HepG2 (cell line): Measurements from ENCODE around the gene JPH4. TPM values are rescaled to one million over a fixed set of nuclear protein-coding genes. Genes with fewer than 3 reads are reported as not detected.
A peak's percentile ranks its signal among the peaks of the same experiment; 100 is the strongest.

Experiments
- ATAC-seq: fragments of 200-7000 bp; cut with Tn5 transposase; 3 replicates; pipeline ENCODE4 v1.9.1; 2020; ENCODE audit warnings: mild to moderate bottlenecking, moderate library complexity
- BruUV-seq: library from RNA; stranded (reverse); fragments of 400-500 nt; replicated peaks from 2 replicates; lab custom pipeline; 2021; lab: Mats Ljungman, UMichigan
- CTCF ChIA-PET: fragments of 300-600 bp; formaldehyde crosslinking; extraction: SDS; loops from one replicate; lab custom pipeline; 2021; ENCODE audit warnings: low total read pairs, inconsistent platforms, low intra/inter-chr PET ratio; lab: Yijun Ruan, JAX
- POLR2A ChIA-PET: fragments of 350-600 bp; sonication (Branson Sonifier 250); formaldehyde crosslinking; loops from one replicate; lab custom pipeline; 2020; ENCODE audit warnings: antibody characterized with exemption, inconsistent platforms; lab: Yijun Ruan, JAX
- DNase-seq: peaks from one replicate; pipeline ENCODE4 v3.0.0-alpha.2; 2015; ENCODE audit warnings: low spot score
- FAIRE-seq: peaks from 3 replicates; lab custom pipeline; 2011; peaks lifted over from hg19 to GRCh38; lab: Jason Lieb, UNC
- H2AFZ ChIP-seq: one replicate; pipeline ENCODE4 v1.6.1; 2011; ENCODE audit warnings: low read length, inconsistent platforms
- H3K27ac ChIP-seq: fragments of 300-600 bp; 3 replicates; pipeline ENCODE4 v1.8.0; 2011; ENCODE audit warnings: mixed run types, mild to moderate bottlenecking, mixed read lengths, low read length, inconsistent platforms; ENCODE audit not compliant: insufficient read depth; ENCODE audit errors: extremely low read length
- H3K27me3 ChIP-seq, 2 experiments: fragments of 200-600 bp in 1 of 2; 2 replicates in 1 of 2; 3 replicates in 1 of 2; pipeline versions ENCODE4 v1.6.0 to v1.8.0; 2011; ENCODE audit warnings: low read length in 2 of 2, mild to moderate bottlenecking in 2 of 2, moderate library complexity in 2 of 2, inconsistent platforms in 1 of 2; ENCODE audit not compliant: insufficient read depth in 2 of 2, control insufficient read depth in 1 of 2
- H3K36me3 ChIP-seq, 2 experiments: fragments of 200-600 bp in 1 of 2; replicated peaks in 1 of 2; 2 replicates in 1 of 2; 3 replicates in 1 of 2; pipeline versions ENCODE4 v1.5.1 to v1.8.0; 2011; ENCODE audit warnings: low read length in 2 of 2, inconsistent platforms in 1 of 2; ENCODE audit not compliant: insufficient read depth in 2 of 2, control insufficient read depth in 1 of 2
- H3K4me1 ChIP-seq: 2 replicates; pipeline ENCODE4 v1.5.1; 2012; ENCODE audit warnings: low read length, inconsistent platforms; ENCODE audit not compliant: insufficient read depth
- H3K4me2 ChIP-seq: 2 replicates; pipeline ENCODE4 v1.6.0; 2011; ENCODE audit warnings: low read depth, low read length, inconsistent platforms
- H3K4me3 ChIP-seq, 3 experiments: fragments of 200-600 bp in 1 of 3; sonication (generic), shearing (Covaris generic) in 1 of 3; replicated peaks in 1 of 3; 2 replicates each; pipeline ENCODE4 v1.5.1; 2011 to 2016; ENCODE audit warnings: low read length in 3 of 3, inconsistent platforms in 2 of 3, low read depth in 2 of 3, mild to moderate bottlenecking in 2 of 3, control low read depth in 1 of 3, mixed read lengths in 1 of 3; ENCODE audit not compliant: insufficient read depth in 1 of 3
- H3K79me2 ChIP-seq: one replicate; pipeline ENCODE4 v1.6.1; 2011; ENCODE audit warnings: low read length, inconsistent platforms; ENCODE audit not compliant: insufficient read depth
- H3K9ac ChIP-seq: 2 replicates; pipeline ENCODE4 v1.6.0; 2011; ENCODE audit warnings: mild to moderate bottlenecking, low read depth, low read length, inconsistent platforms; ENCODE audit not compliant: insufficient read depth
- H3K9me3 ChIP-seq: 2 replicates; pipeline ENCODE4 v1.5.1; 2012; ENCODE audit warnings: mild to moderate bottlenecking, low read length
- H4K20me1 ChIP-seq: 2 replicates; pipeline ENCODE4 v1.6.0; 2011; ENCODE audit warnings: inconsistent platforms, mild to moderate bottlenecking, low read length, moderate library complexity; ENCODE audit not compliant: insufficient read depth
- FUBP1 ChIP-seq: sonication (generic); formaldehyde crosslinking; IDR thresholded peaks from 2 replicates; pipeline ENCODE4 v1.5.1; 2020; ENCODE audit warnings: missing genetic modification reagents, mild to moderate bottlenecking, borderline replicate concordance
- MAX ChIP-seq: IDR thresholded peaks from 2 replicates; pipeline ENCODE4 v1.6.1; 2012; ENCODE audit warnings: inconsistent platforms
- NR2C2 ChIP-seq: sonication (generic); formaldehyde crosslinking; IDR thresholded peaks from 2 replicates; pipeline ENCODE4 v1.4.0; 2020; ENCODE audit warnings: missing genetic modification reagents, mild to moderate bottlenecking, moderate library complexity, borderline replicate concordance
- PBX2 ChIP-seq: IDR thresholded peaks from 2 replicates; pipeline ENCODE4 v1.6.1; 2016; ENCODE audit warnings: control low read depth
- SMARCE1 ChIP-seq: fragments of 450-650 bp; IDR thresholded peaks from 2 replicates; pipeline ENCODE4 v1.6.1; 2017; ENCODE audit warnings: borderline replicate concordance
- YEATS4 ChIP-seq: sonication (generic); formaldehyde crosslinking; IDR thresholded peaks from 2 replicates; pipeline ENCODE4 v1.4.0; 2020; ENCODE audit warnings: missing genetic modification reagents, borderline replicate concordance
- ZFP41 ChIP-seq: sonication (generic); formaldehyde crosslinking; IDR thresholded peaks from 2 replicates; pipeline ENCODE4 v1.4.0; 2020; ENCODE audit warnings: mild to moderate bottlenecking, missing genetic modification reagents, borderline replicate concordance
- WGBS: methylation state at CpG from one replicate; pipeline ENCODE4 v1.1.6; 2017; ENCODE audit warnings: low lambda C conversion rate; 5-methylcytosine and 5-hydroxymethylcytosine counted together
- in situ Hi-C: cut with HindIII; loops from 2 replicates; pipeline ENCODE4 v1.10.0; 2017; ENCODE audit warnings: low pct_unique_long_range_greater_than_20kb; ENCODE audit not compliant: extremely low pct_ligation_motif_present
- intact Hi-C: fragments of 100-400 bp; cut with micrococcal nuclease; formaldehyde crosslinking; loops from one replicate; pipeline ENCODE4 v1.10.0; 2022; ENCODE audit not compliant: unreplicated experiment
- polyA plus RNA-seq, 8 experiments: library from polyadenylated mRNA; depleted of rRNA in 3 of 8; stranded (reverse) in 7 of 8; unstranded in 1 of 8; fragments of >200 nt; fragmentation: Illumina TruSeq in 4 of 8; extraction: Trizol in 4 of 8; gene quantifications; 2 replicates each; pipeline versions ENCODE4 v1.2.1 to v1.2.3, GENCODE V29; 2011 to 2016; ENCODE audit warnings: low read depth in 4 of 8, missing spikeins in 1 of 8, mixed read lengths in 1 of 8; ENCODE audit not compliant: insufficient read depth in 1 of 8
- total RNA-seq, 5 experiments: library from RNA; depleted of rRNA; stranded (reverse); fragments of >200 nt; fragmentation: Illumina TruSeq; extraction: Trizol; gene quantifications; 2 replicates each; pipeline ENCODE4 v1.2.3, GENCODE V29; 2016; ENCODE audit warnings: low read depth in 1 of 5

Gene JPH4
- total and polyA plus RNA-seq, 2 of the 13 experiments (the other 11 are each of a cell fraction or from before 2014, with no cell fraction given): 0.08 to 0.22 TPM

GRCh38 chr14:23615856-23616255, 37.3 kb upstream of the JPH4 start:
- FAIRE-seq (no peak), ATAC-seq (no peak), DNase-seq (no peak)
- no peaks in the 10 kb centered on the region for H3K79me2 ChIP-seq
- ChIA-PET CTCF (interaction anchor here (2.4 kb wide), 1 partner anchor 16 kb away, joined by 6 read pairs; no protein-coding TSS in a partner anchor), POLR2A (interaction anchor here (6.7 to 14.7 kb wide), 2 partner anchors 20 to 24 kb away, joined by 142 to 1105 read pairs; partner anchors contain the start of gene DHRS2)
- no peak overlapping the region for H2AFZ ChIP-seq
- H4K20me1 ChIP-seq: no peaks in the 10 kb centered on the region
- H3K4me2 ChIP-seq: no peak overlapping the region
- H3K27ac ChIP-seq: no peak overlapping the region
- H3K36me3 ChIP-seq: no peaks in the 10 kb centered on the region
- in situ Hi-C loops: no loop called here
- 92% methylated on average over 5 of the region's 5 CpGs for WGBS
- H3K4me3 ChIP-seq: no peak overlapping the region
- H3K4me1 ChIP-seq: peaks cover 81% of the 10 kb centered on the region
- TF ChIP-seq SMARCE1: 0 out of 2 replicates have a peak, but pooled peaks have one; percentile 14
- TF ChIP-seq YEATS4 (CRISPR knock-in tag): 0 out of 2 replicates have a peak, but pooled peaks have one; percentile 5
- 0 out of 2 replicates have a peak, but pooled peaks have one; percentile 58 for TF ChIP-seq FUBP1 (CRISPR knock-in tag)
- no peak for TF ChIP-seq ZFP41 (CRISPR knock-in tag)
- no peak for TF ChIP-seq PBX2
- no peak for TF ChIP-seq NR2C2 (CRISPR knock-in tag)
- no peak for TF ChIP-seq MAX
- BruUV-seq: no TSS peak
- no peaks in the 10 kb centered on the region for H3K27me3 ChIP-seq
- intact Hi-C loops: no loop called here
- H3K9me3 ChIP-seq: no peaks in the 10 kb centered on the region
- no peak overlapping the region for H3K9ac ChIP-seq
